ENCODE measurements around the gene NCOA7. TPM values are rescaled to one million over a fixed set of nuclear protein-coding genes. Genes with fewer than 3 reads are reported as not detected.

Gene NCOA7
- total RNA-seq, 1 donor from 2014 or later: 33.4 TPM

DNA sequence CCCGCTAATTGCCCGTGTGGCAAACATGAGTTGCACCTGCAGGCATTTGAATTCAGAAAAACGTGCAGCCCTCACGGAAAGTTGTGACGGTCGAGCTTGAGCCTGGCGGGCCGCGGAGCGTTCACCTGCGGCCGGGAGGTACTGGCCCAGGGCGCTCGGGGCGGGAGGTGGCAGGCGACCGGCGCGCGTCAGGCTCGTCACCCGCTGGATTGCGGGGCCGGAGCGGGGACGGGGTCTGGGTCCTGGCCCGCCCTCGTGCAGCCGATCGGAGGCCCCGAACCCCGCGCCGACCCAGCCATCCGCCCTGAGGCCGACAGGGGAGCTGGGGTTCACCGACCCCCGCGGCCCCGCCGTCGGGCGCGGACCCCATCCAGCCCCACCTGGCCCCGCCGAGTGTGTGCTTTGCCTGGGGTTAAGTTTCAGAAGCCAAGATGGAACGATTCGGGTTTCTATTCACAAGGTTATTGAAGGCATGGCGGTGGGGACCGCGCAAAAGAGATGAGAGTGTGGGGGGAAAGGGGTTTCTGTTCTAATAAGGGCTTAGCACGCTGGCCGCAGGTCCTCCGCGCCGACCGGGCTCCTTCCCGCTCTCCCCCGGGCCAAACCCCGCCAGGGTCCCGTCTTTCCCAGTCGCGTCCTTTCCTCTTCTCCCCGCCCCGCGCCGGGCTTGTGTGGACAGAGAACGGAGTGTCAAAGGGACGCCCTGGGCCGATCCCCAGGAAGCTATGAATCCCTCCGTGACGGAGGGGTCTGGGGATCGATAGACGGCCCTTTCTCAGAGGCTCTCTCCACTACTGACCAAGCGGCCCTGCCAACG, 43.0 kb upstream of the NCOA7 start:
- Mint-ChIP-seq H3K4me1 (peaks cover 40% of the 10 kb centered on the region), H3K4me3 (peak overlapping the region; percentile 81), H3K27ac (no peak overlapping the region), H3K9me3 (no peaks in the 10 kb centered on the region), H3K36me3 (ENCODE audit: low read depth) (no peaks in the 10 kb centered on the region), H3K27me3 (peaks cover 43% of the 10 kb centered on the region)
- TF ChIP-seq, protein P1, sequence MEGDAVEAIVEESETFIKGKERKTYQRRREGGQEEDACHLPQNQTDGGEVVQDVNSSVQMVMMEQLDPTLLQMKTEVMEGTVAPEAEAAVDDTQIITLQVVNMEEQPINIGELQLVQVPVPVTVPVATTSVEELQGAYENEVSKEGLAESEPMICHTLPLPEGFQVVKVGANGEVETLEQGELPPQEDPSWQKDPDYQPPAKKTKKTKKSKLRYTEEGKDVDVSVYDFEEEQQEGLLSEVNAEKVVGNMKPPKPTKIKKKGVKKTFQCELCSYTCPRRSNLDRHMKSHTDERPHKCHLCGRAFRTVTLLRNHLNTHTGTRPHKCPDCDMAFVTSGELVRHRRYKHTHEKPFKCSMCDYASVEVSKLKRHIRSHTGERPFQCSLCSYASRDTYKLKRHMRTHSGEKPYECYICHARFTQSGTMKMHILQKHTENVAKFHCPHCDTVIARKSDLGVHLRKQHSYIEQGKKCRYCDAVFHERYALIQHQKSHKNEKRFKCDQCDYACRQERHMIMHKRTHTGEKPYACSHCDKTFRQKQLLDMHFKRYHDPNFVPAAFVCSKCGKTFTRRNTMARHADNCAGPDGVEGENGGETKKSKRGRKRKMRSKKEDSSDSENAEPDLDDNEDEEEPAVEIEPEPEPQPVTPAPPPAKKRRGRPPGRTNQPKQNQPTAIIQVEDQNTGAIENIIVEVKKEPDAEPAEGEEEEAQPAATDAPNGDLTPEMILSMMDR (IDR thresholded peaks at IDR 0.05): no peak
- ChIA-PET CTCF (interaction anchor here (0.6 kb wide), 1 partner anchor 246 kb away, joined by 3 read pairs; no protein-coding TSS in a partner anchor), POLR2A (interaction anchor here (0.6 to 1.4 kb wide), 5 partner anchors 33 to 401 kb away, joined by 3 to 6 read pairs (median 3); partner anchors contain the start of genes NCOA7 and TRMT11)
- DNase-seq (peak; percentile 46), ATAC-seq (ENCODE audit: low read depth) (peak; percentile 8)
- intact Hi-C loops (cut with micrococcal nuclease): loop anchor here (1.0 to 2.0 kb wide), 2 partner anchors 1520 to 1773 kb away; no protein-coding TSS in a partner anchor

DNA sequence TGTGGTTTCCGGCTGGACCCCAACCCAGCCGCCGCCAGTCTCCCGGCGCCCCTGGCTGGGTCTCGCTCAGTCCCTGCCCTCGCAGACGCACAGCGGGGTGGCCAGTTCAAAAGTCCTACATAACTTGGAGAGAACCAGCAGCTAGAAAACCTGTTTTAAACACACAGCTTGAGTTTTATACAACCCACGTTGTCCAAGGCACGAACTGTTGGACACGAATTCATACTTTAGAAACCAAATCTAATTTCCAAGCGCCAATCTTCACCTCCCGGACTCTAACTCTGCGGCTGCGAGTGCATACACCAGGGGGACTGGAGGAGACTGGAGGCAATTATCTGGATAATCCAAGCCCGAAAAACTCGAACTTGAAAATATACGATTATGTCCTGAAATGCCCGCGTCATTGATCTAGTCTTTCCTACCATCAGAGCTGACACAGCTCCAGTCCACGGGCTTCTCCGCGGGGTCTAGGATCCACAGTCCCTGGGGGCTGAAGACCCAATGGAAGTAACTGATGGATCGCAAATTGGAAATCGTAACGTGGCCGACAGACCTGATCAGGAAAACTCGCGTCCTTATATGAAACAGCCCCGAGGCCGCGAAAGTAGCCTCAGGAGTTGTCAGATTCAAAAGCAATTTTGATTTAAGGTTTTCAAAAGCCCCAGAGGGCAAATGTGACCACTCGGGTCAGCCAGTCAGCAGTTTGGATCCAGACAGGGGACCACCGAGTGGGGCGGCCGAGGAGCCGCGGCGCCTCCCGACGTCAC, 42.2 kb upstream of the NCOA7 start:
- Mint-ChIP-seq H3K36me3 (ENCODE audit: low read depth) (no peaks in the 10 kb centered on the region), H3K27ac (peak overlapping the region; percentile 61), H3K9me3 (no peaks in the 10 kb centered on the region), H3K4me3 (peak overlapping the region; percentile 81), H3K4me1 (peaks cover 40% of the 10 kb centered on the region), H3K27me3 (peaks cover 46% of the 10 kb centered on the region)
- intact Hi-C loops (cut with micrococcal nuclease): loop anchor here (1.0 kb wide), 3 partner anchors 32 to 446 kb away; partner anchors contain the start of gene HINT3
- DNase-seq (no peak), ATAC-seq (ENCODE audit: low read depth) (no peak)
- POLR2A ChIA-PET: interaction anchor here (0.6 to 1.4 kb wide), 5 partner anchors 32 to 402 kb away, joined by 3 to 6 read pairs (median 3); partner anchors contain the start of genes NCOA7 and TRMT11
- CTCF ChIA-PET: no interaction called here
- TF ChIP-seq, protein P1 (IDR thresholded peaks at IDR 0.05): no peak

DNA sequence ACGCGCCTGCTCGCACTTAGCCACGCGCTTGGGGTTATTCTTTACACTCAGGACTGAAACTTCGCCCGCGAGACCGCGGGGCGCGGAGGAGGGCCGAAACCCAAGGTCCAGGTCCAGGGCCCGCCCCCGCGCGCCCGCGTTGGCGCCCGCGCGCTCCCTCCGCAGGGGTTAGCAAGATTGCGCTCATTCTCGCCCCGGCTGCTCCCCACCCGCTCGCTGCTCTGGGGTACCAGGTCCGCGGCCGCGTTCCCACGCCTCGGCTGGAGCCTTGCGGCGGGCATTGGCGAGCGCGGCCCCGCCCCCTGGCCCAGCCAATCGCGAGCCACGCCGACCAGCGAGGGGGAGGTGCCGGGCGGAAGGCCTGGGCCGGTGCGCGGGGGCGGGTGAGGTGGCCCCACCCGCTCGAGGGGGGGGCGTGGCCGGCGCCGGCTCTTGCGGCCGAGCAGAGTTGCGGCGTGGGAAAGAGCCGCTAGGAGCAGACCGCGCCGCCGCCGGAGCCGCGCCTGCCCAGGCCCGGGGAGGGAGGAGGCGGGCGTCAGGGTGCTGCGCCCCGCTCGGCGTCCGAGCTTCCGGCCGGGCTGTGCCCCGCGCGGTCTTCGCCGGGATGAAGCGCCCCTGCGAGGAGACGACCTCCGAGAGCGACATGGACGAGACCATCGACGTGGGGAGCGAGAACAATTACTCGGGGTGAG, 41.4 kb upstream of the NCOA7 start, which contains the start of gene HEY2:
TSS of gene HEY2 (plus strand) at position 460 of the 692 bp plus-strand sequence. CDS start at position 605, 145 bp downstream.
- ChIA-PET CTCF (no interaction called here), POLR2A (interaction anchor here (1.2 to 1.4 kb wide), 2 partner anchors 237 to 402 kb away, joined by 3 to 5 read pairs; partner anchors contain the start of gene TRMT11)
- ATAC-seq (ENCODE audit: low read depth) (peak; percentile 91), DNase-seq (peak; percentile 92)
- no peaks in the 10 kb centered on the region for H3K36me3 Mint-ChIP-seq (ENCODE audit: low read depth)
- peaks cover 40% of the 10 kb centered on the region for H3K4me1 Mint-ChIP-seq
- H3K27ac Mint-ChIP-seq: peak within 1 kb of the TSS; percentile 61
- peak within 1 kb of the TSS; percentile 81 for H3K4me3 Mint-ChIP-seq
- H3K27me3 Mint-ChIP-seq: peaks cover 46% of the 10 kb centered on the region
- intact Hi-C loops (cut with micrococcal nuclease): loop anchor here (1.0 kb wide), 3 partner anchors 31 to 447 kb away; partner anchors contain the start of gene HINT3
- TF ChIP-seq, protein P1 (IDR thresholded peaks at IDR 0.05): no peak
- H3K9me3 Mint-ChIP-seq: no peaks in the 10 kb centered on the region

DNA sequence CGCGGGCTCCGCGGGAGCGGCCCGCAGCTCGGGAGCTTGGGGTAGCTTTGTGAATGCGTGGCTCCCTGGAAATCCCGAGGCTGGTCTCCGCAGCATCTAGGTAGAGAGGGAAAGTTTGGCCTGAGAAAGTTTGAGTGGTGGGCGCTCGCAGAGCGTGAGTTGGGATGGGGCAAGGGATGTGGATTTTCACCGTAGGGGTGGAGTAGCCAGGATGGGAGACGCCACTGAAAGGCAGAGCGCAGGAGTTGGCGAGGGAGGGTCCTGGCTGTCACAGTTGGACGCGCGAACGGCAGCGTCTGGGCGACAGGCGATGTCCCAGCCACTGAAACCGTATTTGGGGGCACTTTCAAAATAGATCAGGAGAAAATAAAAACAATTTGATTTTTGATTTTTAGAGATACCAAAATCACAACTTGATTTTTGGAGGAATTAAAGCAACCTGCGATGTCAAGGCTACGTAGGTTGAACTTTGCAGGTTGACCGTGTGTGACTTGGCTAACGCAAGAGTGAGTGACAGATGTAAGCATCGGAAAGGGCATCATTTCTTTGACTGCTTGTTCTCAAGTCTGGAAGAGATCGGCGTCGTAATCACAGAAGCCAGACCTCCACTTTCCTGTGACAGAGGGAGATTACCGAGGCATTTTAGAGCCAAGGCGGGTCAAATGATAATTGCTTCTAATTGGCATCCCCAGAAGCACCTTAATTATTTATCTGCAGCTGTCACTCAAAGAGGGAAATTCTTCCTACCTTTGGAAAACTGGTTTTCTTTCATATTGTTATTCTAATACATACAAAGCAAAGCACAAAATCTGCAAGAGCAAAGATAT, 40.7 kb upstream of the NCOA7 start:
- DNase-seq (no peak), ATAC-seq (ENCODE audit: low read depth) (no peak)
- Mint-ChIP-seq H3K4me3 (peak overlapping the region; percentile 80), H3K4me1 (peaks cover 40% of the 10 kb centered on the region), H3K36me3 (ENCODE audit: low read depth) (no peaks in the 10 kb centered on the region), H3K9me3 (no peaks in the 10 kb centered on the region), H3K27me3 (peaks cover 44% of the 10 kb centered on the region), H3K27ac (no peak overlapping the region)
- ChIA-PET CTCF (interaction anchor here (7.5 kb wide), 1 partner anchor 438 kb away, joined by 200 read pairs; no protein-coding TSS in a partner anchor), POLR2A (interaction anchor here (1.2 kb wide), 1 partner anchor 236 kb away, joined by 3 read pairs; the partner anchor contains the start of gene TRMT11)
- TF ChIP-seq, protein P1 (IDR thresholded peaks at IDR 0.05): no peak
- intact Hi-C loops (cut with micrococcal nuclease): loop anchor here (1.0 kb wide), 3 partner anchors 30 to 448 kb away; partner anchors contain the start of gene HINT3

Measured in activated B cell treated with CpG ODN at 0.5 μM for 24 hours (primary cell).